PFSK-1 (cell line): ENCODE data around the gene EGLN2.

Experiments
- POLR2AphosphoS5 ChIP-seq: IDR thresholded peaks from 2 replicates; pipeline ENCODE4 v1.6.1; 2012; ENCODE audit warnings: low read depth, mild to moderate bottlenecking, control low read depth, low read length, moderate library complexity
- SIN3A ChIP-seq: IDR thresholded peaks from 2 replicates; pipeline ENCODE4 v1.6.1; 2012; ENCODE audit warnings: mild to moderate bottlenecking, low read length, moderate library complexity, borderline replicate concordance; ENCODE audit not compliant: insufficient read depth

GRCh38 chr19:40786060-40787037 lies 12.6 kb upstream of the EGLN2 start:
- no peak for TF ChIP-seq POLR2AphosphoS5
- no peak for TF ChIP-seq SIN3A
